HCT116 (cell line): Measurements from ENCODE around the gene PKP2.

Experiments used
- CTCF ChIP-seq, 3 experiments: fragments of 200-600 bp in 1 of 3; sonication (generic) in 1 of 3; IDR thresholded peaks in 2 of 3; conservative IDR thresholded peaks in 1 of 3; 2 replicates each; pipeline ENCODE4 v1.5.1; 2012 to 2017; ENCODE audit warnings: low read depth in 2 of 3, low read length in 2 of 3, antibody characterized with exemption in 1 of 3, borderline replicate concordance in 1 of 3, control low read depth in 1 of 3, mild to moderate bottlenecking in 1 of 3, mixed read lengths in 1 of 3, mixed run types in 1 of 3, moderate library complexity in 1 of 3; ENCODE audit not compliant: insufficient read depth in 1 of 3
- ELF1 ChIP-seq: IDR thresholded peaks from 2 replicates; pipeline ENCODE4 v1.6.1; 2012; ENCODE audit warnings: low read depth, borderline replicate concordance
- EZH2 ChIP-seq: fragments of 200-600 bp; sonication (generic); IDR thresholded peaks from 2 replicates; pipeline ENCODE4 v1.6.1; 2017; ENCODE audit warnings: antibody characterized with exemption, mixed run types
- POLR2AphosphoS5 ChIP-seq: IDR thresholded peaks from 2 replicates; pipeline ENCODE4 v1.6.1; 2011; ENCODE audit warnings: mild to moderate bottlenecking, low read depth, low read length, moderate library complexity
- TF ChIP-seq, protein P1 (sequence below): IDR thresholded peaks from 2 replicates; pipeline ENCODE4 v1.6.1; 2012

DNA sequence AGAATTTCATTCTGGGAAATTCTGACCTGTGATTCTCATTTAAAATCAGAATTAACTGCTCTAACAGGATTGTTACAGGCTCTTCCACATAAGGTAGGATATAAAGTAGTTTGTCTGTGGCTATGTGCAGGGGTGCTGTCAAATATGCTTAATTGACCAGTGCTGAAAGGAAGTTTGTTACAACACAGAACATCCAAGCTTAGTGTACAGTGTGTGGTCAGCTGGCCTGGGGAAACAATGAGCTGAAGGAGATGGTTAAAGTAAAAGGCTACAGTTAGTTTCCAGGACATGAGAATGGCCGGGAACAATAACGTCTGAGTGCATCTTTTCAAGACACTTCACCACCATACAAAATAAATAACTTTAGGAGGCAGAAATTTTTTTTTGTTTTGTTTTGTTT is 68.0 kb downstream of the PKP2 start:
- TF ChIP-seq, protein P1, sequence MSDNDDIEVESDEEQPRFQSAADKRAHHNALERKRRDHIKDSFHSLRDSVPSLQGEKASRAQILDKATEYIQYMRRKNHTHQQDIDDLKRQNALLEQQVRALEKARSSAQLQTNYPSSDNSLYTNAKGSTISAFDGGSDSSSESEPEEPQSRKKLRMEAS = no peak
- TF ChIP-seq CTCF (IDR thresholded peaks at IDR 0.05 in 2 of 3, conservative IDR thresholded peaks at IDR 0.05 in 1 of 3; ENCODE audit: borderline replicate concordance in 1 of 3, insufficient read depth in 1 of 3, low read depth in 2 of 3, low read length in 2 of 3) (no peak), POLR2AphosphoS5 (no peak), ELF1 (no peak), EZH2 (no peak)
